ENCODE results near the gene GSK3A.
A peak's percentile ranks its signal among the peaks of the same experiment; 100 is the strongest.

GSK3A gene

GRCh38 chr19:42244347-42245220 is 2.2 kb upstream of the GSK3A start:
- Histone ChIP-seq H3K9me3 (no peaks in the 10 kb centered on the region), H3K4me1 (peaks cover 10% of the 10 kb centered on the region), H3K4me3 (ENCODE audit: low read depth, low read length) (peak overlapping the region; percentile 87), H3K36me3 (peaks cover 18% of the 10 kb centered on the region), H3K27me3 (no peaks in the 10 kb centered on the region)
- peak; percentile 69 for TF ChIP-seq CTCF (IDR thresholded peaks at IDR 0.05; ENCODE audit: low read depth, low read length)
- peak; percentile 94 for DNase-seq

- Histone ChIP-seq H3K36me3 (peaks cover 9% of the 10 kb centered on the region), H3K27me3 (no peaks in the 10 kb centered on the region), H3K4me3 (ENCODE audit: low read depth, low read length) (peak overlapping the region; percentile 71), H3K4me1 (peaks cover 10% of the 10 kb centered on the region), H3K9me3 (no peaks in the 10 kb centered on the region)
- DNase-seq, result no peak
- no peak for TF ChIP-seq CTCF (IDR thresholded peaks at IDR 0.05; ENCODE audit: low read depth, low read length)
Observed at GRCh38 chr19:42242069-42242511, 312 bp downstream of the GSK3A start.

- TF ChIP-seq CTCF (IDR thresholded peaks at IDR 0.05; ENCODE audit: low read depth, low read length), result no peak
- no peak for DNase-seq
- Histone ChIP-seq H3K27me3 (no peaks in the 10 kb centered on the region), H3K9me3 (no peaks in the 10 kb centered on the region), H3K36me3 (peaks cover 14% of the 10 kb centered on the region), H3K4me1 (peaks cover 6% of the 10 kb centered on the region), H3K4me3 (ENCODE audit: low read depth, low read length) (peak overlapping the region; percentile 71)
Observed at GRCh38 chr19:42241279-42241678, 1.1 kb downstream of the GSK3A start.

- Histone ChIP-seq H3K4me1 (no peaks in the 10 kb centered on the region), H3K36me3 (peaks cover 26% of the 10 kb centered on the region), H3K4me3 (ENCODE audit: low read depth, low read length) (no peak overlapping the region), H3K27me3 (no peaks in the 10 kb centered on the region), H3K9me3 (no peaks in the 10 kb centered on the region)
- DNase-seq, result no peak
- TF ChIP-seq CTCF (IDR thresholded peaks at IDR 0.05; ENCODE audit: low read depth, low read length), result no peak
Observed at GRCh38 chr19:42239544-42240220, 2.7 kb downstream of the GSK3A start.

GRCh38 chr19:42235181-42235580 is 7.2 kb downstream of the GSK3A start:
- H3K9me3 ChIP-seq, result no peaks in the 10 kb centered on the region
- TF ChIP-seq CTCF (IDR thresholded peaks at IDR 0.05; ENCODE audit: low read depth, low read length), result no peak
- DNase-seq, result no peak
- peaks cover 52% of the 10 kb centered on the region for H3K36me3 ChIP-seq
- no peaks in the 10 kb centered on the region for H3K4me1 ChIP-seq
- H3K4me3 ChIP-seq (ENCODE audit: low read depth, low read length), result no peak overlapping the region
- H3K27me3 ChIP-seq, result no peaks in the 10 kb centered on the region

- no peaks in the 10 kb centered on the region for H3K27me3 ChIP-seq
- H3K36me3 ChIP-seq, result peaks cover 53% of the 10 kb centered on the region
- TF ChIP-seq CTCF (IDR thresholded peaks at IDR 0.05; ENCODE audit: low read depth, low read length), result no peak
- no peaks in the 10 kb centered on the region for H3K9me3 ChIP-seq
- H3K4me3 ChIP-seq (ENCODE audit: low read depth, low read length), result no peak overlapping the region
- no peaks in the 10 kb centered on the region for H3K4me1 ChIP-seq
- no peak for DNase-seq
Observed at GRCh38 chr19:42234364-42234763, 8.0 kb downstream of the GSK3A start.
